ENCODE results near the gene POFUT1. TPM values are rescaled to one million over a fixed set of nuclear protein-coding genes. Genes with fewer than 3 reads are reported as not detected.
"Not testable (repeated sequence)": the region's sequence is repeated elsewhere in the genome, so short reads cannot be mapped to it uniquely, and the experiment has no call there.

Gene POFUT1
- total RNA-seq, 4 donors from 2014 or later = 15.7 to 29.6 (median 18.1) TPM

DNA sequence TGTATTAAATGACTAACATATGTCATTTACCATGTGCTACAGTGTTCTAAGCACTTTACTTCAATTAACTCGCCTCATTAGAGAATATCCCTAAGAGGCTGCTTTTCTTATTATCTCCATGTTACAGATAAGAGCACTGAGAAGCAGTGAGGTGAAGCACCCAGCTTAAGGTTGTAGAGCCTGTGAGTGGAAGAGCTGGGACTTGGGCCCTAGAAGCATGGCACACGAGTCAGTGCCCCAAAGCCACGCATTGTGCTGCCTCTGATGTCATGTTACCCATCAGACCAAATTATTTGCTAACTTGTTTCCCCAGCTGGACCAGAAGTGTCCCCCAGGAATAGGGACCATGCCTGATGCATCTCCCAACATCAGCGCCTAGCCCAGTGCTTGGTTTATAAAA lies 34.1 kb downstream of the POFUT1 start:
- intact Hi-C loops (cut with DNase I) = no loop called here
- no peaks in the 10 kb centered on the region for H3K27me3 ChIP-seq
- H3K27ac ChIP-seq = no peak overlapping the region
- TF ChIP-seq, protein P1, sequence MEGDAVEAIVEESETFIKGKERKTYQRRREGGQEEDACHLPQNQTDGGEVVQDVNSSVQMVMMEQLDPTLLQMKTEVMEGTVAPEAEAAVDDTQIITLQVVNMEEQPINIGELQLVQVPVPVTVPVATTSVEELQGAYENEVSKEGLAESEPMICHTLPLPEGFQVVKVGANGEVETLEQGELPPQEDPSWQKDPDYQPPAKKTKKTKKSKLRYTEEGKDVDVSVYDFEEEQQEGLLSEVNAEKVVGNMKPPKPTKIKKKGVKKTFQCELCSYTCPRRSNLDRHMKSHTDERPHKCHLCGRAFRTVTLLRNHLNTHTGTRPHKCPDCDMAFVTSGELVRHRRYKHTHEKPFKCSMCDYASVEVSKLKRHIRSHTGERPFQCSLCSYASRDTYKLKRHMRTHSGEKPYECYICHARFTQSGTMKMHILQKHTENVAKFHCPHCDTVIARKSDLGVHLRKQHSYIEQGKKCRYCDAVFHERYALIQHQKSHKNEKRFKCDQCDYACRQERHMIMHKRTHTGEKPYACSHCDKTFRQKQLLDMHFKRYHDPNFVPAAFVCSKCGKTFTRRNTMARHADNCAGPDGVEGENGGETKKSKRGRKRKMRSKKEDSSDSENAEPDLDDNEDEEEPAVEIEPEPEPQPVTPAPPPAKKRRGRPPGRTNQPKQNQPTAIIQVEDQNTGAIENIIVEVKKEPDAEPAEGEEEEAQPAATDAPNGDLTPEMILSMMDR (IDR thresholded peaks at IDR 0.05) = no peak
- no peak for TF ChIP-seq POLR2A (IDR thresholded peaks at IDR 0.05)
- H3K36me3 ChIP-seq = peaks cover 0 to 4% (median 0%) of the 10 kb centered on the region in 3 donors
- DNase-seq = no peak
- no peak overlapping the region for H3K4me3 ChIP-seq
- 78 to 81% methylated on average over 3 to 4 of the region's 4 CpGs for WGBS, 2 donors
- no peaks in the 10 kb centered on the region for H3K9me3 ChIP-seq
- peaks cover 0 to 21% (median 0%) of the 10 kb centered on the region in 3 donors for H3K4me1 ChIP-seq

DNA sequence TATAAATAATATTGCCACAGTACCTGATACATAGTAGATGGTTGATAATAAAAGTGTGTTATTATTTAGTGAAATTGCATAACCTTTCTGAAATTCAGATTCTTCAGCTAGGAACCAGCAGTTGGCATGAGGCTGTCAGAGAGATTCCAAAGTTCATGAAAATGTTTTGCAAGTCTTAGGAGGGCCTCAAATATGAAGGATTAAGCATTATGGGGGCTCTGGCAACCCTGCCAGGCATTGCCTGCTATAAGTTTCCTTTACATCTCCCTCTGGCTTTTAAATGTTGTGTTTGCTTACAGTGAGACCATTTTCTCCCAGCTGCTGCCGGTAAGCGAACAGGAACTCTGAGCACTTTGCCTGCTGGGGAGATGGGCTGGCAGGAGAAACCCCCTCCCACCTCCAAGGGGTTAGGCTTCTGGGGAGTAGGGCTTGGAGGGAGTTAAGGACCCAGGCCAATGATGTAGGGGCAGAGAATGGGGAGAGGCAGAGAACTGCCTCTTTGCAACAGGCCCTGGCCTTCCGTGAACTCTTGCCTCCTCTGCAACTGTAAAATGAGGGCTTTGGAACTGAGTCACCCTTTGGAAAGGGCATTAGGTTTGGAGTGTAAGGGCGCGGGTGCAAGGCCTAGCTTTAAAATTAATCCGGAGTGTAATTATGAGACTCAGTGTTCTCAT lies 36.6 kb downstream of the POFUT1 start:
- WGBS, 2 donors = 86 to 88% methylated on average over 4 to 6 of the region's 6 CpGs
- Histone ChIP-seq H3K4me1 (peaks cover 0 to 14% (median 0%) of the 10 kb centered on the region in 3 donors), H3K4me3 (no peak overlapping the region), H3K27ac (no peak overlapping the region), H3K9me3 (no peaks in the 10 kb centered on the region), H3K27me3 (no peaks in the 10 kb centered on the region), H3K36me3 (no peaks in the 10 kb centered on the region)
- no peak for TF ChIP-seq POLR2A (IDR thresholded peaks at IDR 0.05)
- no peak for DNase-seq
- intact Hi-C loops (cut with DNase I) = no loop called here

DNA sequence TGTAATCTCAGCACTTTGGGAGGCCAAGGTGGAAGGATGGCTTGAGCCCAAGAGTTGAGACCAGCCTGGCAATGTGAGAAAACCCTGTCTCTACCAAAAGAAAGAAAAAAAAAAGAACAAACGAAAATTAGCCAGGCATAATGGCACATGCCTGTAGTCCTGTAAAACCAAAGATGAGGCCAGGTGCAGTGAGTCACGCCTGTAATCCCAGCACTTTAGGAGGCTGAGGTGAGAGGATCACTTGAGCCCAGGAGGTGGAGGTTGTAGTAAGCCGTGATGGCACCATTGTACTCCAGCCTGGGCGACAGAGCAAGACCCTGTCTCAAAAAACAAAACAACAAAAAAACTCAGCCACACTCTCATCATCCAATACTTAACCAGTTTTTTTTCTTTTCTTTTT lies 37.3 kb downstream of the POFUT1 start:
- Histone ChIP-seq H3K9me3 (no peaks in the 10 kb centered on the region), H3K4me1 (peaks cover 0 to 9% (median 0%) of the 10 kb centered on the region in 3 donors), H3K4me3 (no peak overlapping the region), H3K36me3 (no peaks in the 10 kb centered on the region), H3K27ac (no peak overlapping the region), H3K27me3 (no peaks in the 10 kb centered on the region)
- intact Hi-C loops (cut with DNase I) = no loop called here
- TF ChIP-seq, protein P1 (IDR thresholded peaks at IDR 0.05) = no peak
- TF ChIP-seq POLR2A (IDR thresholded peaks at IDR 0.05) = no peak
- 74 to 79% methylated on average over 4 of the region's 4 CpGs for WGBS, 2 donors
- no peak for DNase-seq

DNA sequence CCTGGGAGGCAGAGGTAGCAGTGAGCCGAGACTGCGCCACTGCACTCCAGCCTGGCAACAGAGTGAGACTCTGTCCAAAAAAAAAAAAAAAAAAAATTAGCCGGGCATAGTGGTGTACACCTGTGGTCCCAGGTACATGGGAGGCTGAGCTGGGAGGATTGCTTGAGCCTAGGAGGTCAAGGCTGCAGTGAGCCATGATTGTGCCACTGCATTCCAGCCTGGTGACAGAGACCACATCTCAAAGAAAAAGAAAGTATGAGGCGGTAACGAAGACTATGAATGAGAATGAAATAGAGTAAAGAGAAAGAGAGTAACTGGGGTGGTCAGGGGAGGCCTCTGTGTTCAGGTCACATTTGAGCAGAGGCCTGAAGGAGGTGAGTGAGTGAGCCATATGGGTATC lies 38.5 kb downstream of the POFUT1 start:
- DNase-seq; H3K9me3 ChIP-seq; H3K36me3 ChIP-seq; intact Hi-C loops (cut with DNase I); H3K27me3 ChIP-seq; H3K27ac ChIP-seq; H3K4me3 ChIP-seq; H3K4me1 ChIP-seq: not testable (repeated sequence)
- 90 to 93% methylated on average over 5 of the region's 5 CpGs for WGBS, 2 donors

DNA sequence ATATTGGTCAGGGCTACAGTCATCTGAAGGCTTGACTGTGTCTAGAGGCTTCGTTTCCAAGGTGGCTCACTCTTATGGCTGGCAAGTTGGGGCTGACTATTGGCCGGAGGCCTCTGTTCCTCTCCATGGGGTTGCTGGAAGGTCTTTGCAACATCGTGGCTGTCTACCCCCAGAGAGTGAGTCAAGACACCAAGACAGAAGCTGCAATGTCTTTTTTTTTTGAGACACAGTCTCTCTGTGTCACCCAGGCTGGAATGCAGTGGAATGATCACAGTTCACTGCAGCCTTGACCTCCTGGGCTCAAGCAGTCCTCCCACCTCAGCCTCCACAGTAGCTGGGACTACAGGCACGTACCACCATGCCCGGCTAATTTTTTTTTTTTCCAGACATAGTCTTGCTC lies 40.4 kb downstream of the POFUT1 start:
- H3K9me3 ChIP-seq = no peaks in the 10 kb centered on the region
- no peak for DNase-seq
- H3K4me1 ChIP-seq = no peaks in the 10 kb centered on the region
- no peak for TF ChIP-seq POLR2A (IDR thresholded peaks at IDR 0.05)
- TF ChIP-seq, protein P1 (IDR thresholded peaks at IDR 0.05) = no peak
- H3K36me3 ChIP-seq = no peaks in the 10 kb centered on the region
- no peak overlapping the region for H3K4me3 ChIP-seq
- intact Hi-C loops (cut with DNase I) = no loop called here
- peaks cover 0 to 5% (median 0%) of the 10 kb centered on the region in 4 donors for H3K27me3 ChIP-seq
- 68 to 71% methylated on average over 4 to 5 of the region's 5 CpGs for WGBS, 2 donors
- H3K27ac ChIP-seq = no peak overlapping the region

DNA sequence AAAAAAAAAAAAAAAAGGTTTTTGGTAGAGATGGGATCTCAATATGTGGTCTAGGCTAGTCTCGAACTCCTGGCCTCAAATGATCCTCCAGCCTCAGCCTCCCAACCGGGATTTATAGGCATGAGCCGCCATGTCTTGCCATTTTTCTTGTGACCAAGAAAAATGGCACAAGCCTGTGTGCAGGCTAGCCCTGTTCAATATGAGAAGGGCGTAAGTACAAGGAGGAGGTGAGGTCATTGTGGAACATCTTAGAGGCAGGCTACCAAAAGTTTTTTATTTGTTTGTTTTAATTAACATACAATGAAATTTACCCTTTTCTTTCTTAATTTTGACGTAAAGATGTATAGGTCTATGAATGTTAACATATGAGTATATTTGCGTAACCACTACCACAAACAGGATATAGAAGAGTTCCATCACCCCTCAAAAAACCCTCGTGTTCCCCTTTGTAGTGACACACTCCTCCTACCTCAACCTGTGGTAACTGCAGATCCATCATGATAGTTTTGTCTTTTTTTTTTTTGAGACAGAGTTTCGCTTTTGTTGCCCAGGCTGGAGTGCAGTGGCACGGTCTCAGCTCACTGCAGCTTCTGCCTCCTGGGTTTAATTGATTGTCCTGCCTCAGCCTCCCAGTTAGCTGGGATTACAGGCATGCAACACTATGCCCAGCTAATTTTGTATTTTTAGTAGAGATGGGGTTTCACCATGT lies 41.5 kb downstream of the POFUT1 start:
- H3K9me3 ChIP-seq = no peaks in the 10 kb centered on the region
- WGBS, 2 donors = 70 to 80% methylated on average over 9 of the region's 9 CpGs
- H3K36me3 ChIP-seq = no peaks in the 10 kb centered on the region
- DNase-seq = no peak
- H3K27ac ChIP-seq = no peak overlapping the region
- no peaks in the 10 kb centered on the region for H3K4me1 ChIP-seq
- TF ChIP-seq POLR2A (IDR thresholded peaks at IDR 0.05) = no peak
- TF ChIP-seq, protein P1 (IDR thresholded peaks at IDR 0.05) = no peak
- intact Hi-C loops (cut with DNase I) = no loop called here
- no peak overlapping the region for H3K4me3 ChIP-seq
- H3K27me3 ChIP-seq = peaks cover 0 to 5% (median 0%) of the 10 kb centered on the region in 4 donors

Data from esophagus squamous epithelium (tissue), 5 donors.